SK-N-SH treated with all-trans-retinoic acid at 6 μM for 48 hours (cell line): ENCODE results near the gene ALDH16A1.

Experiments used
- ARNTL ChIP-seq: fragments of 450-650 bp; formaldehyde crosslinking; IDR thresholded peaks from 2 replicates; pipeline ENCODE4 v1.5.0; 2020; ENCODE audit warnings: low read depth, mild to moderate bottlenecking, moderate library complexity, borderline replicate concordance
- GLIS3 ChIP-seq: fragments of 250-450 bp; sonication (Bioruptor Pico); IDR thresholded peaks from 2 replicates; pipeline ENCODE4 v1.5.0; 2020; ENCODE audit warnings: mild to moderate bottlenecking, moderate library complexity
- PATZ1 ChIP-seq: fragments of 250-450 bp; sonication (Bioruptor Pico); IDR thresholded peaks from 2 replicates; pipeline ENCODE4 v1.8.0; 2020; ENCODE audit warnings: mild to moderate bottlenecking, moderate library complexity, borderline replicate concordance
- RARB ChIP-seq: fragments of 250-450 bp; sonication (Bioruptor Pico); IDR thresholded peaks from 2 replicates; pipeline ENCODE4 v1.8.0; 2021; ENCODE audit warnings: mild to moderate bottlenecking, moderate library complexity
- TCF4 ChIP-seq: fragments of 250-450 bp; sonication (Bioruptor Pico); IDR thresholded peaks from 2 replicates; pipeline ENCODE4 v1.8.0; 2021; ENCODE audit warnings: mild to moderate bottlenecking, moderate library complexity, borderline replicate concordance
- TSHZ2 ChIP-seq: fragments of 250-450 bp; sonication (Bioruptor Pico); IDR thresholded peaks from 2 replicates; pipeline ENCODE4 v1.5.0; 2020; ENCODE audit warnings: mild to moderate bottlenecking, moderate library complexity
- ZFP3 ChIP-seq: fragments of 250-450 bp; sonication (Bioruptor Pico); IDR thresholded peaks from 2 replicates; pipeline ENCODE4 v1.5.0; 2020; ENCODE audit warnings: mild to moderate bottlenecking, moderate library complexity
- ZFP30 ChIP-seq: fragments of 450-650 bp; formaldehyde crosslinking; IDR thresholded peaks from 2 replicates; pipeline ENCODE4 v1.5.0; 2022; ENCODE audit warnings: mild to moderate bottlenecking, moderate library complexity
- ZNF70 ChIP-seq: fragments of 450-650 bp; formaldehyde crosslinking; IDR thresholded peaks from 2 replicates; pipeline ENCODE4 v1.5.0; 2020; ENCODE audit warnings: mild to moderate bottlenecking, moderate library complexity
- TF ChIP-seq, protein P1 (sequence below): fragments of 250-450 bp; sonication (Bioruptor Pico); IDR thresholded peaks from 2 replicates; pipeline ENCODE4 v1.5.1; 2020; ENCODE audit warnings: low read depth, mild to moderate bottlenecking, moderate library complexity
- TF ChIP-seq, protein P2 (sequence below): fragments of 250-450 bp; sonication (Bioruptor Pico); IDR thresholded peaks from 2 replicates; pipeline ENCODE4 v1.5.1; 2021; ENCODE audit warnings: mild to moderate bottlenecking, moderate library complexity

GRCh38 chr19:49425178-49425577 is 27.8 kb upstream of the ALDH16A1 start, which contains the start of gene GFY:
- TF ChIP-seq ZNF70 (CRISPR knock-in tag) (no peak), RARB (CRISPR knock-in tag) (no peak), PATZ1 (CRISPR knock-in tag) (no peak), GLIS3 (CRISPR knock-in tag) (no peak), ZFP30 (CRISPR knock-in tag) (no peak), TSHZ2 (CRISPR knock-in tag) (no peak), TCF4 (CRISPR knock-in tag) (no peak), ZFP3 (no peak), ARNTL (CRISPR knock-in tag) (no peak)
- TF ChIP-seq, protein P1, sequence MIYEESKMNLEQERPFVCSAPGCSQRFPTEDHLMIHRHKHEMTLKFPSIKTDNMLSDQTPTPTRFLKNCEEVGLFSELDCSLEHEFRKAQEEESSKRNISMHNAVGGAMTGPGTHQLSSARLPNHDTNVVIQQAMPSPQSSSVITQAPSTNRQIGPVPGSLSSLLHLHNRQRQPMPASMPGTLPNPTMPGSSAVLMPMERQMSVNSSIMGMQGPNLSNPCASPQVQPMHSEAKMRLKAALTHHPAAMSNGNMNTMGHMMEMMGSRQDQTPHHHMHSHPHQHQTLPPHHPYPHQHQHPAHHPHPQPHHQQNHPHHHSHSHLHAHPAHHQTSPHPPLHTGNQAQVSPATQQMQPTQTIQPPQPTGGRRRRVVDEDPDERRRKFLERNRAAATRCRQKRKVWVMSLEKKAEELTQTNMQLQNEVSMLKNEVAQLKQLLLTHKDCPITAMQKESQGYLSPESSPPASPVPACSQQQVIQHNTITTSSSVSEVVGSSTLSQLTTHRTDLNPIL = no peak
- TF ChIP-seq, protein P2, sequence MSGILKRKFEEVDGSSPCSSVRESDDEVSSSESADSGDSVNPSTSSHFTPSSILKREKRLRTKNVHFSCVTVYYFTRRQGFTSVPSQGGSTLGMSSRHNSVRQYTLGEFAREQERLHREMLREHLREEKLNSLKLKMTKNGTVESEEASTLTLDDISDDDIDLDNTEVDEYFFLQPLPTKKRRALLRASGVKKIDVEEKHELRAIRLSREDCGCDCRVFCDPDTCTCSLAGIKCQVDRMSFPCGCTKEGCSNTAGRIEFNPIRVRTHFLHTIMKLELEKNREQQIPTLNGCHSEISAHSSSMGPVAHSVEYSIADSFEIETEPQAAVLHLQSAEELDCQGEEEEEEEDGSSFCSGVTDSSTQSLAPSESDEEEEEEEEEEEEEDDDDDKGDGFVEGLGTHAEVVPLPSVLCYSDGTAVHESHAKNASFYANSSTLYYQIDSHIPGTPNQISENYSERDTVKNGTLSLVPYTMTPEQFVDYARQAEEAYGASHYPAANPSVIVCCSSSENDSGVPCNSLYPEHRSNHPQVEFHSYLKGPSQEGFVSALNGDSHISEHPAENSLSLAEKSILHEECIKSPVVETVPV (CRISPR knock-in tag) = no peak
